Measurements from ENCODE around the gene SPATS2. TPM values are rescaled to one million over a fixed set of nuclear protein-coding genes. Genes with fewer than 3 reads are reported as not detected.

The SPATS2 gene
- total and polyA plus RNA-seq, 2 donors (not counting 1 experiment from before 2014, with no cell fraction given) = 11.3 to 21.5 TPM

GRCh38 chr12:49328816-49329215 lies 38.4 kb upstream of the SPATS2 start:
- Histone ChIP-seq H3K27ac (ENCODE audit: low read length in 2 of 2) (no peak overlapping the region), H2AFZ (ENCODE audit: insufficient read depth, low read depth, low read length, poor library complexity, severe bottlenecking) (no peak overlapping the region), H3K9me3 (ENCODE audit: control extremely low read depth in 1 of 3, control insufficient read depth in 2 of 3, insufficient read depth in 1 of 3, low read length in 2 of 3) (peaks cover 0 to under 1% (median 0%) of the 10 kb centered on the region in 3 donors), H3K4me1 (ENCODE audit: control insufficient read depth in 2 of 2, insufficient read depth in 2 of 2, low read length in 2 of 2) (peaks cover 11 to 13% of the 10 kb centered on the region in 2 donors), H3K36me3 (replicated peaks in 1 of 2; ENCODE audit: control extremely low read depth in 1 of 2, control insufficient read depth in 1 of 2, extremely low read depth in 1 of 2, insufficient read depth in 2 of 2, low read length in 1 of 2) (no peaks in the 10 kb centered on the region), H3K4me2 (replicated peaks; ENCODE audit: low read depth, low read length, poor library complexity, severe bottlenecking) (no peak overlapping the region), H3K4me3 (ENCODE audit: control extremely low read depth in 1 of 5, extremely low read depth in 1 of 5, insufficient read depth in 1 of 5, low read depth in 2 of 5, low read length in 4 of 5) (no peak overlapping the region), H4K20me1 (ENCODE audit: control insufficient read depth, insufficient read depth, low read length, poor library complexity, severe bottlenecking) (no peaks in the 10 kb centered on the region), H3K27me3 (replicated peaks in 1 of 4; ENCODE audit: control extremely low read depth in 1 of 4, control insufficient read depth in 3 of 4, insufficient read depth in 4 of 4, low read length in 3 of 4) (peaks cover 0 to 25% (median 12%) of the 10 kb centered on the region in 4 experiments), H3K9ac (ENCODE audit: low read length) (no peak overlapping the region), H3K79me2 (ENCODE audit: control insufficient read depth, insufficient read depth, low read length) (peaks cover 2% of the 10 kb centered on the region)
- Mint-ChIP-seq H3K4me3 (no peak overlapping the region), H3K4me1 (peaks cover 12% of the 10 kb centered on the region), H3K27me3 (peaks cover 20% of the 10 kb centered on the region), H3K9me3 (ENCODE audit: insufficient read depth) (no peaks in the 10 kb centered on the region), H3K27ac (no peak overlapping the region)
- 98% methylated on average over 11 of the region's 12 CpGs for WGBS (ENCODE audit: insufficient coverage)
- no peak for DNase-seq
- ChIA-PET CTCF (interaction anchor here (4.5 kb wide), 1 partner anchor 184 kb away, joined by 42 read pairs; no protein-coding TSS in a partner anchor), POLR2A (no interaction called here)
- TF ChIP-seq EZH2 (IDR thresholded peaks at IDR 0.05; ENCODE audit: borderline replicate concordance, insufficient read depth, low read depth, low read length, poor library complexity, severe bottlenecking) = no peak
- TF ChIP-seq CTCF (IDR thresholded peaks at IDR 0.05) = no peak
- intact Hi-C loops (cut with micrococcal nuclease) = no loop called here
- no peak for ATAC-seq (ENCODE audit: low read depth)

- Histone ChIP-seq H3K79me2 (ENCODE audit: control insufficient read depth, insufficient read depth, low read length) (no peaks in the 10 kb centered on the region), H3K4me1 (ENCODE audit: control insufficient read depth in 2 of 2, insufficient read depth in 2 of 2, low read length in 2 of 2) (peaks cover 11 to 16% of the 10 kb centered on the region in 2 donors), H3K4me2 (replicated peaks; ENCODE audit: low read depth, low read length, poor library complexity, severe bottlenecking) (no peak overlapping the region), H3K9ac (ENCODE audit: low read length) (no peak overlapping the region), H3K36me3 (replicated peaks in 1 of 2; ENCODE audit: control extremely low read depth in 1 of 2, control insufficient read depth in 1 of 2, extremely low read depth in 1 of 2, insufficient read depth in 2 of 2, low read length in 1 of 2) (no peaks in the 10 kb centered on the region), H2AFZ (ENCODE audit: insufficient read depth, low read depth, low read length, poor library complexity, severe bottlenecking) (no peak overlapping the region), H3K27me3 (replicated peaks in 1 of 4; ENCODE audit: control extremely low read depth in 1 of 4, control insufficient read depth in 3 of 4, insufficient read depth in 4 of 4, low read length in 3 of 4) (peaks cover 0 to 39% (median 21%) of the 10 kb centered on the region in 4 experiments), H3K4me3 (ENCODE audit: control extremely low read depth in 1 of 5, extremely low read depth in 1 of 5, insufficient read depth in 1 of 5, low read depth in 2 of 5, low read length in 4 of 5) (no peak overlapping the region), H4K20me1 (ENCODE audit: control insufficient read depth, insufficient read depth, low read length, poor library complexity, severe bottlenecking) (no peaks in the 10 kb centered on the region), H3K27ac (ENCODE audit: low read length in 2 of 2) (no peak overlapping the region), H3K9me3 (ENCODE audit: control extremely low read depth in 1 of 3, control insufficient read depth in 2 of 3, insufficient read depth in 1 of 3, low read length in 2 of 3) (peaks cover 0 to 11% (median 0%) of the 10 kb centered on the region in 3 donors)
- intact Hi-C loops (cut with micrococcal nuclease) = no loop called here
- ChIA-PET CTCF (interaction anchor here (4.5 to 5.1 kb wide), 2 partner anchors 12 to 183 kb away, joined by 42 to 54 read pairs; no protein-coding TSS in a partner anchor), POLR2A (no interaction called here)
- Mint-ChIP-seq H3K27ac (no peak overlapping the region), H3K4me1 (peaks cover 13% of the 10 kb centered on the region), H3K9me3 (ENCODE audit: insufficient read depth) (no peaks in the 10 kb centered on the region), H3K27me3 (peaks cover 31% of the 10 kb centered on the region), H3K4me3 (no peak overlapping the region)
- WGBS (ENCODE audit: insufficient coverage) = 93% methylated on average over 4 of the region's 7 CpGs
- ATAC-seq (ENCODE audit: low read depth) (no peak), DNase-seq (no peak)
- TF ChIP-seq EZH2 (IDR thresholded peaks at IDR 0.05; ENCODE audit: borderline replicate concordance, insufficient read depth, low read depth, low read length, poor library complexity, severe bottlenecking) = no peak
- TF ChIP-seq CTCF (IDR thresholded peaks at IDR 0.05) = no peak
These were observed 37.1 kb upstream of the SPATS2 start for GRCh38 chr12:49330032-49330619.
